NCI-H69 (cell line): Measurements from ENCODE around the gene PALM.
"Not testable (repeated sequence)": the region's sequence is repeated elsewhere in the genome, so short reads cannot be mapped to it uniquely, and the experiment has no call there.

Experiments used
- DNase-seq: peaks from one replicate; lab custom pipeline; 2025; lab: John Stamatoyannopoulos, UW

PALM gene

DNA sequence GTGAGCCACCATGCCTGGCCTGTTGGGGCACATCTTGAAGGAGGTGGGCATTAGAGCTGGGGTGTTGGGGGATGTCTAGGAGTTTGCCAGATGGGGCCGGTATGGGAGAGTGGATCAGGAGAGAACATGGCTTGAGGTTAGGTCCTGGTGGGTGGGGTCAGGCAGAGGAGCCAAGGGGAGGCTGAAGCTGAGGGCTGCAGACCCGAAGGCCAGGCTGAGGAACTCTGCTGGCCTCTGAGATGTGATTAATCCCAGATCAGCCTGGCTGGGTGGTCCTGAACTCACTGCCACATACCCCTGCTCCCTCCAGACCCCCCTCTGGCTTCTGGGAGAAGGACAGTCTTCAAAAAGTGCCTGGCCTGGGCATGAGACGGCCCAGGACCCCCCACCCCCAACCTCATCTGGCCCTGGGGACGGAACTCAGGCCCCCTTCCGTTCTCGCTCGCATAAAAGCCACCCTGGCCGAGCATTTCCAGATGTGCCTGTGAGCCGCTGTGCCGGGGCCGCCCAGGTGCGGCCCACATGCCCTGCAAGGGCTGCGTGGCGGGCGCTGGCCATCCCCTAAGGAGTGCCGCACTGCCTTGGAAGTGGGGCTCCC, 29.8 kb upstream of the PALM start:
- no peak for DNase-seq

GRCh38 chr19:679418-680286, 29.1 kb upstream of the PALM start:
- DNase-seq = peak; percentile 72

DNA sequence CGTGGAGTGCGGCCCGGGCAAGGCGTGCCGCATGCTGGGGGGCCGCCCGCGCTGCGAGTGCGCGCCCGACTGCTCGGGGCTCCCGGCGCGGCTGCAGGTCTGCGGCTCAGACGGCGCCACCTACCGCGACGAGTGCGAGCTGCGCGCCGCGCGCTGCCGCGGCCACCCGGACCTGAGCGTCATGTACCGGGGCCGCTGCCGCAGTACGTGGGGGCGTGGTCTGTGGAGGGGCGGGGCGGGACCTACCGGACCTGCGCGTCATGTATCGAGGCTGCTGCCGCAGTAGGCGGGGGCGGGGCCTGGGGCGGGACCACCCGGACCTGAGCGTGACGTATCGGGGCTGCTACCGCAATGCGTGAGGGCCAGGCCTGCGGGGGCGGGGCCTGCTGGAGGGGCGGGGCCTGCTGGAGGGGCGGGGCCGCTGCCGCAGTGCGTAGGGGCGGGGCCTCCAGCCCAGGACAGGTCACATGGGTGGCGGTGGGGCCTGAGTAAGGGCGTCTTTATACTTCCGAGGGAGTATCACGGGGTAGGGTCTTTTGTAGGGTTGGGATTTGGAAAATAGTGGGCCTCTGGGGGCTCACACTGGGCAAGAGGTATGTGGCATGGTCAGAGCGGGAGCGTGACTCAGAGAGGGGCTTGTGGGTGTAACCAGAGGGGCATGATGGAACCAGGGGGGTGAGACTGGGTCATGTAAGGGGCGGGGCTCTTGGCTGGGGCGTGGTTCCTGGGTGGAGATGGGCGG, 28.3 kb upstream of the PALM start:
- DNase-seq = peak; percentile 99

GRCh38 chr19:681029-682019, 27.4 kb upstream of the PALM start:
- DNase-seq = no peak

DNA sequence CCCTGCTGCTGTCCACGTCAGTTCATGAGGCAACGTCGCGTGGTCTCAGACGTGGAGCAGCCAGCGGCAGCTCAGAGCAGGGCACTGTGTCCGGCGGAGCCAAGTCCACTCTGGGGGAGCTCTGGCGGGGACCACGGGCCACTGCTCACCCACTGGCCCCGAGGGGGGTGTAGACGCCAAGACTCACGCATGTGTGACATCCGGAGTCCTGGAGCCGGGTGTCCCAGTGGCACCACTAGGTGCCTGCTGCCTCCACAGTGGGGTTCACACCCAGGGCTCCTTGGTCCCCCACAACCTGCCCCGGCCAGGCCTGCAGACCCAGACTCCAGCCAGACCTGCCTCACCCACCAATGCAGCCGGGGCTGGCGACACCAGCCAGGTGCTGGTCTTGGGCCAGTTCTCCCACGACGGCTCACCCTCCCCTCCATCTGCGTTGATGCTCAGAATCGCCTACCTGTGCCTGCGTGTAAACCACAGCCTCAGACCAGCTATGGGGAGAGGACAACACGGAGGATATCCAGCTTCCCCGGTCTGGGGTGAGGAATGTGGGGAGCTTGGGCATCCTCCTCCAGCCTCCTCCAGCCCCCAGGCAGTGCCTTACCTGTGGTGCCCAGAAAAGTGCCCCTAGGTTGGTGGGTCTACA, 25.9 kb upstream of the PALM start:
- no peak for DNase-seq

- DNase-seq = no peak
These were observed 23.2 kb upstream of the PALM start for GRCh38 chr19:685454-685931.

GRCh38 chr19:686589-687297, 22.0 kb upstream of the PALM start:
- no peak for DNase-seq

DNA sequence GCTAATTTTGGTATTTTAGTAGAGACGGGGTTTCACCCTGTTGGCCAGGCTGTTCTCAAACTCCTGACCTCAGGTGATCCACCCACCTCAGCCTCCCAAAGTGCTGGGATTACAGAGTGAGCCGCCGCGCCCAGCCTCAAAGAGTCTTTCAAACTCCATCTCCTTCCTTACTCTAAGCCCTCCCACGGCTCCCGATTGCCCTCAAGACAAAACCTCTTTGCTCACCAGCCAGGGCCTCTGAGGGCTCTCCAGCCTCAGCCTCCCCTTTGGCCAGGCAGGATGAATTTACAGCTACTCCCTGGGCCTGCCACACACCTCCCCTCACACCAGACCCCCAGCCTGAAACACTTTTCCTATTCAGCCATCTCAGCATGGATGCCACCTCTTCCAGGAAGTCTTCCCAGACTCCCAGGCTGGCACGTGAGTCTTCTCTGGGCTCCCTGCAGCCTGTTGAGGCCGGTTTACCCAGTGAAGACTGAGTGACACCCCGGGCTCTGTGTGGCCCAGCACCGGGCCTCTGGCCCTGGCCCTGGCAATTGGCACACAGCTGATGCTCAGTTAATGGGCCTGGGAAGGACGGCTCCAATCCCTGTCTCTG, 21.1 kb upstream of the PALM start:
- DNase-seq = no peak

DNA sequence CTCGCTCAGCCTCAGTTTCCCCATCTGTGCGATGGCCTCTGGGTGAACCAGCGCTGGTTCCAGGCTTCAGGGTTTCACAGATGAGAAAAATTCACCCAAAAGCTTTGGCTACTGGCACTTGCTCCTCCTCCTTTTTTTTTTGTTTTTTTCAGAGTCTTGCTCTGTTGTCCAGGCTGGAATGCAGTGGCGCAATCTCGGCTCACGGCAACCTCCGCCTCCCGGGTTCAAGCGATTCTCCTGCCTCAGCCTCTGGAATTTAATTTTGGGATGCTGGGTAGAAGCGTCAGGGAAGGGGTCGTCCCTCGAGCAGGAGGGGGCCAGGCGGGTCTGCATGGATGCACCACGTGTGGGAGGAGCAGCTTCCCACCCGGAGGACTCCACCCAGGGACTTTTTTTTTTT, 20.5 kb upstream of the PALM start:
- no peak for DNase-seq

GRCh38 chr19:688992-689391, 19.7 kb upstream of the PALM start:
- no peak for DNase-seq

DNA sequence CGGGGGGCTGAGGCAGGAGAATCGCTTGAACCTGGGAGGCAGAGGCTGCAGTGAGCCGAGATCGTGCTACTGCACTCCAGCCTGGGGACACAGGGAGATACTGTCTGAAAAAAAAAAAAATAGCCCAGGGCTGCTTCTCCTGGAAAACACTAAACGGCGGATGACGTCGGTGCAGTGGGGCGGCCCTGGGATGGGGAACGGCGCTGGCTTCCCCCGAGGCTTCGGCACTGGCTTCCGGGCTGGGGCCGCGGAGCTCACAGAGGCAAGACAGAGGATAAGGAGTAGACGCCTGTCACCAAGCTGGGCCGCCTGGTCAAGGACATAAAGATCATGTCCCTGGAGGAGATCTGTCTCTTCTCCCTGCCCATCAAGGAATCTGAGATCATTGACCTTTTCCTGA, 18.5 kb upstream of the PALM start:
- DNase-seq = no peak

GRCh38 chr19:694481-695351, 14.0 kb upstream of the PALM start:
- no peak for DNase-seq

GRCh38 chr19:695352-695949, 13.3 kb upstream of the PALM start, which contains the start of gene PRSS57:
Gene PRSS57, minus strand, starts transcription at chr19:695452. Its CDS starts 22 bp downstream, at chr19:695430.
- no peak for DNase-seq

DNA sequence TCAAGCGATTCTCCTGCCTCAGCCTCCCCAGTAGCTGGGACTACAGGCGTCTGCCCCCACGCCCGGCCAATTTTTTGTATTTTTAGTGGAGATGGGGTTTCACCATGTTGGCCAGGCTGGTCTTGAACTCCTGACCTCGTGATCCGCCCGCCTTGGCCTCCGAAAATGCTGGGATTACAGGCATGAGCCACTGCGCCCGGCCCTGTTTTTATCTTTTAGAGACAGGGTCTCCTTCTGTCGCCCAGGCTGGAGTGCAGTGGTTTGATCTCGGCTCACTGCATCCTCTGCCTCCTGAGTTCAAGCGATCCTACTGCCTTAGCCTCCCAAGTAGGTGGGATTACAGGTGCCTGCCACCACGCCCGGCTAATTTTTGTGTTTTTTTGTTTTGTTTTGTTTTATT, 10.2 kb upstream of the PALM start:
- not testable (repeated sequence) for DNase-seq

- peak; percentile 59 for DNase-seq
These were observed 8.8 kb upstream of the PALM start for GRCh38 chr19:699885-700284.

DNA sequence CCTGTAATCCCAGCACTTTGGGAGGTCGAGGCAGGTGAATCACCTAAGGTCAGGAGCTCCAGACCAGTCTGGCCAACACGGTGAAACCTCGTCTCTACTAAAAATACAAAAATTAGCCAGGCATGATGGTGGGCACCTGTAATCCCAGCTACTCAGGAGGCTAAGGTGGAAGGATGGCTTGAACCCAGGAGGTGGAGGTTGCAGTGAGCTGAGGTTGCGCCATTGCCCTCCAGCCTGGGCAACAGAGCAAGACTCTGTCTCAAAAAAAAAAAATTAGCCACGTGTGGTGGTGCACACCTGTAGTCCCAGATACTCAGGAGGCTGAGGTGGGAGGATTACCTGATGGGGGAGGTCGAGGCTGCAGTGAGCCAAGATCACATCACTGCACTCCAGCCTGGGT, 5.9 kb upstream of the PALM start:
- DNase-seq = not testable (repeated sequence)

DNA sequence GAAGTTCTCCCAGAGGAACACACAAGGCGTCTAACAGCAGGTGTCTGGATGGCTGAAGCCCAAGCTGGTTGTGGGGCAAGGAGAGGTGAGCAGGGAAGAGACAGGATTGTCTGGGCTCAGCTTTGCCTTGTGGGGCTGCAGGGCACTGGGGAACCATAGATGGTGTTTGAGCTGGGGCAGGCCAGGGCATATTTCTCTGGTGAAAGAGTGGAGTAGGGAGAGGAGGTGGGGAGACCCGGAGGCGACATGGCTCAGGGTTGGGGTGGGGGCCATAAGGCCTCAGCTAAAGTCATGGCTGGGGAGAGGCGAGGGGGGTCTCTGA, 5.4 kb upstream of the PALM start:
- DNase-seq = no peak

DNA sequence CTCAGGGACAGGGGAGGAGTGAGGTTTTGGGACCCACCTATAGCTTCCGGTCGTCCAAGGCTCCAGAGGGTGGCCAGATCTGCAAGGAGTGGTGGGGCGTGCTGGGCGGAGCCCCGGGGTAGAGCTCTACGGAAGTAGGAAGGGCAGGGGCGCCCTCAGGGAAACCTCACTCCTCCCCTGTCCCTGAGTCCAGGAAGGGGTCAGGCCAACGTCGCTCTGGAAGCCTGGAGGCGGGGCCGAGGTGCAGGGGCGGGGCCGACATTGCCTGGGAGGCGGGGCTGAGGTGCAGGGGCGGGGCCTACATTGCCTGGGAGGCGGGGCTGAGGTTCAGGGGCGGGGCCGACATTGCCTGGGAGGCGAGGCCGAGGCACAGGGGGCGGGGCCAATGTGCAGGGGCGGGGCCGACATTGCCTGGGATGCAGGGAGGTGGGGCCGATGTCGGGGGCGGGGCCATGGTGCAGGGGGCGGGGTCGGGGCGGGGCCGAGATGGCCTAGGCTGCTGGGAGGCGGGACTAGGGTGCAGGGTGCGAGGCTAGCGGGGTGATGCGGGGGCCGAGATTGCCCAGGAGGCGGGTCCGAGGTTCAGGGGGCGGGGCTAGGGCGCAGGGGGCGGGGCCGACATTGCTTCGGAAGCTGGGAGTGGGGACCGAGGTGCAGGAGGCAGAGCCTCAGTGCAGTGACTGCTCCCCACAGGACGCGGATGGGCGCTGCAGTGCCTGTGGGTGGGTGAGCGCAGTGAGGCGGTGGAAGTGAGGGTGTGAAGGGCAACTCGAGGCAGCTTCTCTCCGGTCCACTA, 4.9 kb upstream of the PALM start:
- peak; percentile 80 for DNase-seq
